ENCODE measurements around the gene PSMB2. TPM values are rescaled to one million over a fixed set of nuclear protein-coding genes. Genes with fewer than 3 reads are reported as not detected.
A peak's percentile ranks its signal among the peaks of the same experiment; 100 is the strongest.

Gene PSMB2
- total RNA-seq, 1 experiment from 2014 or later, result 86.0 TPM

DNA sequence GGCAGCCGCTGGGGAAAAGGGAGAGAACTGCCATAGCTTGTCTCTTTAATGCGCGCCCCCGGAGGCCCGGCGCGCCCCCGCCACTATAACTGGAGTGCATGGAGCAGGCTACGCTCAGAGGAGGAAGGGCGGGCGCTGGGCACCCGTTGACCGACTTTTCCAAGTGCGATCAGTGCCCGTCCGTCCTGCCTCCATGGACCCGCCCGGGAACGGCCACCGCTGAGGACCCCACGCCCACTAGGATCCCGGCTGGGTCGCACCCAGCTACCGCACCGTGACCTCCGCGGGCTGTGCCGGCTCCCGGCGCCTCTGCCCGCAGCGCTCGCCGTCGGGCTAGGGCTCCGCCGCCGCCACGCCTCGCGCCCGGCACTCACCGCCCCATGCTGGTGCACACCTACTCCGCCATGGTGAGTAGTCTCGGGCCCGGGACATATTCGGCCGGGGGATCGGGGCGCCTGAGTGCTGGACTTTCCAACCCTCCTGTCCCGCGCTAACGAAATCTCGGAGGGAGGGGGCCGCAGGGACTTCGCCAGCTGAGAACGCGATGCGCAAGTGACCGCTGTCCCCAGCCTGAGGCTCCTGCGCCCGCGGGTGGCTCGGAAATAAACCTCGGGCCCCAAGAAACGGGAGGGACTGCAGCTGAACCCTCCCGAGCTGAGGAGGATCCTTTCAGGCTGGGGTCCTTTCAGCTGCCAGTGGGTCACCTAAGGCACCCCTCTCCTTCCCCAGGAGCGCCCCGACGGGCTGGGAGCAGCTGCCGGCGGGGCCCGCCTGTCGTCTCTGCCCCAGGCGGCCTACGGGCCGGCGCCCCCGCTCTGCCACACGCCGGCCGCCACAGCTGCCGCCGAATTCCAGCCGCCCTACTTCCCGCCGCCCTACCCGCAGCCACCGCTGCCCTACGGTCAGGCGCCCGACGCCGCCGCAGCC lies 67.9 kb downstream of the PSMB2 start, which contains the start of gene TFAP2E:
Gene TFAP2E (plus strand): TSS at position 117 of the 927 bp plus-strand sequence. CDS start 264 bp downstream, at position 381.
- peak; percentile 67 for DNase-seq
- H3T11ph ChIP-seq (ENCODE audit: low read length), result no peak within 1 kb of the TSS
- H4K8ac ChIP-seq (replicated peaks; ENCODE audit: insufficient read length, low read depth, low read length), result no peak within 1 kb of the TSS
- H4K5ac ChIP-seq (ENCODE audit: insufficient read length, low read depth, low read length), result no peak within 1 kb of the TSS
- no peak within 1 kb of the TSS for H2BK15ac ChIP-seq (ENCODE audit: low read depth, low read length)
- no peaks in the 10 kb centered on the region for H3K79me2 ChIP-seq (ENCODE audit: insufficient read depth, low read length)
- peaks cover 28 to 35% of the 10 kb centered on the region in 2 experiments for H3K4me1 Mint-ChIP-seq
- no peak within 1 kb of the TSS for H2BK5ac ChIP-seq (ENCODE audit: insufficient read length, low read length)
- no peak within 1 kb of the TSS for H2BK120ac ChIP-seq (ENCODE audit: low read depth, low read length, poor library complexity, severe bottlenecking)
- TF ChIP-seq, protein P1, sequence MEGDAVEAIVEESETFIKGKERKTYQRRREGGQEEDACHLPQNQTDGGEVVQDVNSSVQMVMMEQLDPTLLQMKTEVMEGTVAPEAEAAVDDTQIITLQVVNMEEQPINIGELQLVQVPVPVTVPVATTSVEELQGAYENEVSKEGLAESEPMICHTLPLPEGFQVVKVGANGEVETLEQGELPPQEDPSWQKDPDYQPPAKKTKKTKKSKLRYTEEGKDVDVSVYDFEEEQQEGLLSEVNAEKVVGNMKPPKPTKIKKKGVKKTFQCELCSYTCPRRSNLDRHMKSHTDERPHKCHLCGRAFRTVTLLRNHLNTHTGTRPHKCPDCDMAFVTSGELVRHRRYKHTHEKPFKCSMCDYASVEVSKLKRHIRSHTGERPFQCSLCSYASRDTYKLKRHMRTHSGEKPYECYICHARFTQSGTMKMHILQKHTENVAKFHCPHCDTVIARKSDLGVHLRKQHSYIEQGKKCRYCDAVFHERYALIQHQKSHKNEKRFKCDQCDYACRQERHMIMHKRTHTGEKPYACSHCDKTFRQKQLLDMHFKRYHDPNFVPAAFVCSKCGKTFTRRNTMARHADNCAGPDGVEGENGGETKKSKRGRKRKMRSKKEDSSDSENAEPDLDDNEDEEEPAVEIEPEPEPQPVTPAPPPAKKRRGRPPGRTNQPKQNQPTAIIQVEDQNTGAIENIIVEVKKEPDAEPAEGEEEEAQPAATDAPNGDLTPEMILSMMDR (conservative IDR thresholded peaks at IDR 0.05), result no peak
- no peak within 1 kb of the TSS for H3K23ac ChIP-seq (ENCODE audit: insufficient read length, low read depth, low read length)
- no peak within 1 kb of the TSS for H3K27ac Mint-ChIP-seq
- H3K4me2 ChIP-seq (ENCODE audit: insufficient read depth, insufficient read length, low read length), result peak within 1 kb of the TSS; percentile 66
- no peak within 1 kb of the TSS for H3K18ac ChIP-seq (ENCODE audit: insufficient read length, low read depth, low read length)
- H3K79me1 ChIP-seq (ENCODE audit: insufficient read depth, low read depth, low read length, poor library complexity, severe bottlenecking), result no peaks in the 10 kb centered on the region
- peak within 1 kb of the TSS; percentile 59 to 79 for H3K4me3 Mint-ChIP-seq
- no peak within 1 kb of the TSS for H3K56ac ChIP-seq (ENCODE audit: insufficient read length, low read depth, low read length)
- no peaks in the 10 kb centered on the region for H3K36me3 Mint-ChIP-seq (ENCODE audit: insufficient read depth in 1 of 3, low read depth in 3 of 3)
- H3K14ac ChIP-seq (ENCODE audit: insufficient read depth, low read length), result no peak within 1 kb of the TSS
- peaks cover 72% of the 10 kb centered on the region for H3K27me3 ChIP-seq (ENCODE audit: insufficient read depth, low read length)
- H3K27me3 Mint-ChIP-seq (ENCODE audit: low read depth), result peaks cover 94% of the 10 kb centered on the region
- no peak within 1 kb of the TSS for H3K4ac ChIP-seq (ENCODE audit: low read depth, low read length)
- H4K91ac ChIP-seq (ENCODE audit: insufficient read length, low read depth, low read length), result no peak within 1 kb of the TSS
- H4K20me1 ChIP-seq (ENCODE audit: control insufficient read depth, insufficient read depth, insufficient read length), result no peaks in the 10 kb centered on the region
- WGBS (ENCODE audit: extremely low coverage, insufficient read length, low lambda C conversion rate), result no CpG with 5 or more reads among the region's 95 CpGs
- H3K9me3 Mint-ChIP-seq, result no peaks in the 10 kb centered on the region
- no peaks in the 10 kb centered on the region for H3K9me3 ChIP-seq (ENCODE audit: control insufficient read depth, low read depth, low read length)
- H2BK12ac ChIP-seq (ENCODE audit: insufficient read length, low read depth, low read length), result no peak within 1 kb of the TSS
- peaks cover 19% of the 10 kb centered on the region for H3K23me2 ChIP-seq (ENCODE audit: insufficient read length, low read depth, low read length, poor library complexity, severe bottlenecking)
- 0 out of 2 replicates have a peak, but pooled peaks cover 2% of the 10 kb centered on the region for H3K4me1 ChIP-seq (ENCODE audit: insufficient read depth, low read length)
- H2BK20ac ChIP-seq (ENCODE audit: low read depth, low read length, poor library complexity, severe bottlenecking), result no peak within 1 kb of the TSS
- no peak within 1 kb of the TSS for H2AK5ac ChIP-seq (ENCODE audit: insufficient read length, low read length)
- no peak within 1 kb of the TSS for H2AFZ ChIP-seq (ENCODE audit: low read length)
- no peak within 1 kb of the TSS for H3K9ac ChIP-seq (ENCODE audit: extremely low read depth, insufficient read length, low read length)
- H3K27ac ChIP-seq (ENCODE audit: insufficient read length, low read depth, low read length), result no peak within 1 kb of the TSS

Data from H9 (cell line).